GM12865 (cell line): Measurements from ENCODE around the gene POM121L2.

Source experiments
- DNase-seq: peaks from one replicate; pipeline ENCODE4 v3.0.0; 2010; ENCODE audit warnings: low read depth
- H3K4me3 ChIP-seq: 2 replicates; pipeline ENCODE4 v1.5.1; 2011; ENCODE audit warnings: mild to moderate bottlenecking, low read depth, low read length, control low read depth
- CTCF ChIP-seq: IDR thresholded peaks from 2 replicates; pipeline ENCODE4 v1.5.1; 2011; ENCODE audit warnings: low read length, control low read depth, low read depth, inconsistent platforms; ENCODE audit not compliant: insufficient read depth; ENCODE audit errors: missing control alignments

POM121L2 gene

DNA sequence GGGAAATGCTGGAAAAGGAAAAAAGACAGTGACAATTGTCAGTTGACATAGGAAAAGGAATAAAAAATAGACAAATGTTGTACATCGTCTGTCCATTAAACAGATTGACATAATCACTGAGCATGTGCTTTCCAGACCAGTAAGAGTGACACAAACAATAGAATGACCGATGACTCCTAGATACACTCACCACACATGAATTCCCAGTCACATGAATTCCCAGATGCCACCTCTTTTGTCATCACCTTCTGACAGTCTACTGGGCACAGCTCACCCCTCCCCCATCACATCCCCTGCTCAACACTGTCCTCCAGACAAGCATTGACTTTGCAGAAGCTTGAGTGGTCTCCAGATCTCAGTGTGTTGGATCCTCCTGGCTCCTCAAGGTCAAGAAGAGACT is 25.9 kb downstream of the POM121L2 start:
- no peak for TF ChIP-seq CTCF
- no peak for DNase-seq
- no peak overlapping the region for H3K4me3 ChIP-seq

GRCh38 chr6:27283279-27283678 is 28.8 kb downstream of the POM121L2 start:
- H3K4me3 ChIP-seq = no peak overlapping the region
- no peak for DNase-seq
- no peak for TF ChIP-seq CTCF

- DNase-seq = no peak
- TF ChIP-seq CTCF = no peak
- H3K4me3 ChIP-seq = peak overlapping the region; percentile 57; the same call in 1 of the 2 replicates
These were observed 30.5 kb downstream of the POM121L2 start for GRCh38 chr6:27281569-27281968.

DNA sequence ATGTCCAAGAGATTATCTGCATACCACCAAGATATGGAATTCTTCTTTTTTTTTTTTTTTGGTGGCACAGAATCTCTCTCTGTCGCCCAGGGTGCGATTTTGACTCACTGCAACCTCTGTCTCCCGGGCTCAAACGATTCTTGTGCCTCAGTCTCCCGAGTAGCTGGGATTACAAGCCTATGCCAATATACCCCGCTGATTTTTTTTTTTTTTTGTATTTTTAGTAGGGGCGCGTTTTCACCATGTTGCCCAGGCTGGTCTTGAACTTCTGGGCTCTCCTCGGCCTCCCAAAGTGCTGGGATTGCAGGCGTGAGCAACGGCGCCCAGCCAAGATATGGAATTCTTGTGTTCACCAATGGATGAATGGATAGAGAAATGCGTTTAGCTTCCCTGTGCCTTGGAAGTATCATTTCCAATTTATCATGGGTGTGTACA is 31.0 kb downstream of the POM121L2 start:
- peak overlapping the region; percentile 57 for H3K4me3 ChIP-seq
- DNase-seq = no peak
- TF ChIP-seq CTCF = no peak

GRCh38 chr6:27280540-27281000 is 31.5 kb downstream of the POM121L2 start:
- peak overlapping the region; percentile 57 for H3K4me3 ChIP-seq
- no peak for TF ChIP-seq CTCF
- DNase-seq = no peak

DNA sequence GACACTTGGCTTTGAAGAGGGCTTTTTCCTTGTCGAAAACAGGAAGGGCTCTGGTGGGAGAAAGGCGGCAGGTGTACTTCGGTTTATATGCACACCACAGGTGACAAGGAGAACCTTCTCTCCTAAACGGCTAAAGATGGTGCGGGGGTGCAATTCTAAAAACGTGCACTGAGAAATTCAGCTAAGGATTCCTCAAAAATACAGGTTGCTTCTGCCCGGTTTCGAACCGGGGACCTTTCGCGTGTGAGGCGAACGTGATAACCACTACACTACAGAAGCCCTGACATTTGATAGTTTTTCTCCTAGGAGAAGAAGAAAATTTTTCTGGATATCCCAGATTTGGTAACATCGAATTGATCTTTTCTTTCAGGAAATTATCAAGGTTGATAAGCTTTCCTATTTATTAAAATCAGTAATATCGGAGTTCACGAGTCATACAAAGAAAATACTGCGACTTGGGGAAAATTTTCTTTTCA is 32.0 kb downstream of the POM121L2 start:
- DNase-seq = peak; percentile 78
- peak overlapping the region; percentile 57 for H3K4me3 ChIP-seq
- TF ChIP-seq CTCF = no peak

GRCh38 chr6:27279513-27280063 is 32.5 kb downstream of the POM121L2 start:
- H3K4me3 ChIP-seq = peak overlapping the region; percentile 57
- no peak for DNase-seq
- TF ChIP-seq CTCF = no peak
